HL-60 (cell line): Measurements from ENCODE around the gene DNAJB5.

Experiments
- CTCF ChIP-seq: IDR thresholded peaks from one replicate; pipeline ENCODE4 v1.5.1; 2011; ENCODE audit warnings: low read length, control low read depth, inconsistent platforms; ENCODE audit not compliant: insufficient read depth
- POLR2AphosphoS5 ChIP-seq: IDR thresholded peaks from 2 replicates; pipeline ENCODE4 v1.6.1; 2012; ENCODE audit warnings: low read depth
- REST ChIP-seq: IDR thresholded peaks from 2 replicates; pipeline ENCODE4 v1.6.1; 2012; ENCODE audit warnings: low read depth; ENCODE audit not compliant: insufficient replicate concordance

GRCh38 chr9:34971146-34971811, 18.3 kb upstream of the DNAJB5 start:
- TF ChIP-seq CTCF (no peak), POLR2AphosphoS5 (no peak), REST (no peak)
